MCF 10A (cell line): ENCODE measurements around the gene RORC. TPM values are rescaled to one million over a fixed set of nuclear protein-coding genes. Genes with fewer than 3 reads are reported as not detected.

ENCODE experiments used
- BruUV-seq: library from RNA; stranded (reverse); fragments of 400-500 nt; replicated peaks from 2 replicates; lab custom pipeline; 2021; lab: Mats Ljungman, UMichigan
- CTCF ChIA-PET: fragments of 300-600 bp; sonication (Branson Sonifier 250); formaldehyde crosslinking; extraction: SDS; loops from one replicate; lab custom pipeline; 2021; ENCODE audit warnings: antibody characterized with exemption, inconsistent platforms; lab: Yijun Ruan, JAX
- POLR2A ChIA-PET: fragments of 300-600, 350-650 bp; sonication (Branson Sonifier 250); formaldehyde crosslinking; extraction: SDS; loops from one replicate; lab custom pipeline; 2020; ENCODE audit warnings: antibody characterized with exemption, inconsistent platforms; lab: Yijun Ruan, JAX
- DNase-seq: peaks from one replicate; pipeline ENCODE4 v3.0.0-alpha.2; 2018; ENCODE audit not compliant: unreplicated experiment
- H3K27ac Mint-ChIP-seq: one replicate; pipeline ENCODE4 v1.8.0; 2022; ENCODE audit warnings: mild to moderate bottlenecking, low read depth, mixed read lengths; ENCODE audit not compliant: unreplicated experiment
- H3K27me3 Mint-ChIP-seq: one replicate; pipeline ENCODE4 v1.8.0; 2022; ENCODE audit warnings: mixed read lengths; ENCODE audit not compliant: insufficient read depth, unreplicated experiment
- H3K36me3 Mint-ChIP-seq: one replicate; pipeline ENCODE4 v1.8.0; 2022; ENCODE audit warnings: mild to moderate bottlenecking, moderate library complexity, mixed read lengths; ENCODE audit not compliant: insufficient read depth, unreplicated experiment
- H3K4me1 Mint-ChIP-seq: one replicate; pipeline ENCODE4 v1.8.0; 2022; ENCODE audit warnings: mixed read lengths; ENCODE audit not compliant: insufficient read depth, unreplicated experiment
- H3K4me3 Mint-ChIP-seq: one replicate; pipeline ENCODE4 v1.8.0; 2022; ENCODE audit warnings: mild to moderate bottlenecking, moderate library complexity, mixed read lengths; ENCODE audit not compliant: unreplicated experiment
- H3K9me3 Mint-ChIP-seq: one replicate; pipeline ENCODE4 v1.8.0; 2022; ENCODE audit warnings: mixed read lengths; ENCODE audit not compliant: unreplicated experiment
- CTCF ChIP-seq: fragments of 200-600 bp; IDR thresholded peaks from one replicate; pipeline ENCODE4 v1.8.0; 2022; ENCODE audit warnings: antibody characterized with exemption, mild to moderate bottlenecking; ENCODE audit not compliant: unreplicated experiment
- intact Hi-C: fragments of 100-400 bp; cut with micrococcal nuclease; formaldehyde crosslinking; loops from 2 replicates; pipeline ENCODE4 v1.14.1; 2022
- total RNA-seq: library from RNA; stranded (reverse); gene quantifications from 2 replicates; pipeline ENCODE4 v1.2.3, GENCODE V29; 2022

The RORC gene
- total RNA-seq, 1 experiment from 2014 or later: 0.40 TPM

GRCh38 chr1:151830055-151830454, 1.5 kb downstream of the RORC start:
- Mint-ChIP-seq H3K4me1 (peaks cover 48% of the 10 kb centered on the region), H3K27ac (no peak overlapping the region), H3K4me3 (no peak overlapping the region), H3K9me3 (no peaks in the 10 kb centered on the region), H3K36me3 (no peaks in the 10 kb centered on the region), H3K27me3 (no peaks in the 10 kb centered on the region)
- CTCF ChIA-PET: interaction anchor here (0.6 to 1.3 kb wide), 2 partner anchors 9 to 147 kb away, joined by 4 to 6 read pairs; no protein-coding TSS in a partner anchor
- BruUV-seq: no TSS peak
- intact Hi-C loops: no loop called here
- DNase-seq: no peak
- POLR2A ChIA-PET: interaction anchor here (0.6 to 1.0 kb wide), 2 partner anchors 54 to 57 kb away, joined by 3 read pairs; no protein-coding TSS in a partner anchor
- TF ChIP-seq CTCF: no peak

DNA sequence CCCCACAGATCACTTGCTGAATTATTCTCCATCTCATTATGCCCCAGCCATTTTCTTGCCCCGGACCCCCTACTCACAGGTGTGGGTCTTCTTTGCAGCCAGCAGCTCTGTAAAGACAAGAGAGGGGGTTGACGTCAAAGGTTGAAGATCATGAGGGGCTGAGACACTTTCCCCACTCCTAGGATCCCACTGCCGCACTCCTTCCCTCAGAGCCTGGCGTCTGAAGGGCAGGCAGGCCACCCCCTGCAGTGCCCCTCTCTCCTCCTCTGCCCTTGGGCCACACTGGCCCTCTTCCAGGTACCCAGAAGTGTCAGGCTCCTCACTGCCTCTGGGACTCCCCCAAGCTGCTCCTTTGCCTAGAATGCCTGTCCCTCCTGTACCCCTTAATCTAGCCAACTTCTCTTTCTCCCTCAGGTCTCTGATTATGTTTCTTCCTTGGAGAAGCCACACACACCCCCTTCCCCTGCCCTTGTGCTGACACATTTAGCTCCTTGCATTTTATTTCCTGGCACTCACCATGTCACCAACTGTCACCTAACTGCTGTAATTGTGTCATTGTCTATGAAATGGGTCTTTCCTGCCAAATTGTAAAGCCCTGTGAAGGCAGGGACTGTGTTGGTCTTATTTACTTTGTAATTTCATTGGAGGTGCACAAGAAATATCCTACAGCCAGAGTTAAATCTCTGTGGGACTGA, 2.1 kb downstream of the RORC start:
- Mint-ChIP-seq H3K9me3 (no peaks in the 10 kb centered on the region), H3K4me3 (no peak overlapping the region), H3K27me3 (no peaks in the 10 kb centered on the region), H3K27ac (no peak overlapping the region), H3K36me3 (no peaks in the 10 kb centered on the region), H3K4me1 (peaks cover 48% of the 10 kb centered on the region)
- no peak for TF ChIP-seq CTCF
- ChIA-PET CTCF (interaction anchor here (0.8 to 1.3 kb wide), 2 partner anchors 9 to 95 kb away, joined by 4 to 6 read pairs; no protein-coding TSS in a partner anchor), POLR2A (interaction anchor here (0.6 kb wide), 3 partner anchors 58 to 232 kb away, joined by 3 to 4 read pairs (median 3); no protein-coding TSS in a partner anchor)
- DNase-seq: no peak
- no TSS peak for BruUV-seq
- intact Hi-C loops: no loop called here

DNA sequence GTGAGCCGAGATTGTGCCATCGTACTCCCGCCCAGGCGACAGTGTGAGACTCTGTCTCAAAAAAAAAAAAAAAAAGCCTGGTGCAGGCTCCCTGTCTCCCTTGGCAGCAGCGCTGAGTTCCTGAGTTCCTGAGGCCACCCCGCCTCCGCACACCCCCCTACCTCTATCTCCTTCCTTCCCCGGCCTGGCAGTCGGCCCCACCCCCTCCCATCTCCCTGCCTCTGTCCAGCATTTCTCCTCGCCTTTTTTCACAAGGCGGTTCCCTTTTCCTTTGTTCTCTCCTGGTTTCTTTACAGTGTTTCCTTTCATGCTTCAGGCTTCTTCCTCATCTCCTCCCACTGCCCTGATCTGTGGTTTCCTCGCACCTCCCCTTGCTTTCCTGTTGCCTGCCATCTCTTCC, 2.7 kb downstream of the RORC start:
- POLR2A ChIA-PET: no interaction called here
- H3K27ac Mint-ChIP-seq: no peak overlapping the region
- intact Hi-C loops: no loop called here

More for the DNA sequence above, 2.7 kb downstream of the RORC start:
- Mint-ChIP-seq H3K9me3 (no peaks in the 10 kb centered on the region), H3K36me3 (no peaks in the 10 kb centered on the region), H3K4me1 (peaks cover 48% of the 10 kb centered on the region), H3K4me3 (no peak overlapping the region), H3K27me3 (no peaks in the 10 kb centered on the region)
- CTCF ChIA-PET: interaction anchor here (0.8 to 1.1 kb wide), 2 partner anchors 7 to 94 kb away, joined by 4 to 7 read pairs; no protein-coding TSS in a partner anchor
- TF ChIP-seq CTCF: no peak
- DNase-seq: peak; percentile 82
- BruUV-seq: no TSS peak
